Skin of body (tissue), 2 donors: ENCODE results near the gene INHA. TPM values are rescaled to one million over a fixed set of nuclear protein-coding genes. Genes with fewer than 3 reads are reported as not detected.

Experiments used
- DNase-seq: peaks from one replicate; lab custom pipeline; 2025; lab: John Stamatoyannopoulos, UW
- total RNA-seq: library from RNA; depleted of rRNA; stranded (reverse); fragments of >200 nt; gene quantifications from one replicate; pipeline ENCODE4 v1.2.3, GENCODE V29; 2014

Gene INHA
- total RNA-seq, 1 donor from 2014 or later, result 0.10 TPM

GRCh38 chr2:219540784-219541504, 31.2 kb upstream of the INHA start:
- no peak for DNase-seq

GRCh38 chr2:219541611-219542180, 30.4 kb upstream of the INHA start:
- no peak for DNase-seq

- DNase-seq, result no peak
Measured at GRCh38 chr2:219542931-219543595, 29.0 kb upstream of the INHA start.

- DNase-seq, result peak; percentile 98
Measured at GRCh38 chr2:219543596-219544358, 28.3 kb upstream of the INHA start, which contains the start of the genes CHPF and TMEM198. Gene CHPF (minus strand): TSS chr2:219543809. CDS start chr2:219543538, 271 bp downstream. Gene TMEM198 (plus strand): TSS chr2:219544028. CDS start chr2:219544728, 700 bp downstream.

GRCh38 chr2:219544567-219544966, 27.5 kb upstream of the INHA start:
- no peak for DNase-seq

- DNase-seq, result no peak
Measured at GRCh38 chr2:219545295-219545942, 26.7 kb upstream of the INHA start.

GRCh38 chr2:219545943-219546352, 26.2 kb upstream of the INHA start:
- DNase-seq, result no peak

- no peak for DNase-seq
Measured at GRCh38 chr2:219547621-219548020, 24.5 kb upstream of the INHA start.

- no peak for DNase-seq
Measured at GRCh38 chr2:219548990-219549389, 23.1 kb upstream of the INHA start.

- DNase-seq, result no peak
Measured at GRCh38 chr2:219549619-219550018, 22.5 kb upstream of the INHA start.

GRCh38 chr2:219551441-219552381, 20.4 kb upstream of the INHA start:
- no peak for DNase-seq

- DNase-seq, result peak; percentile 27
Measured at GRCh38 chr2:219552382-219553167, 19.5 kb upstream of the INHA start.

- no peak for DNase-seq
Measured at GRCh38 chr2:219553168-219553417, 19.0 kb upstream of the INHA start.

GRCh38 chr2:219553463-219553963, 18.6 kb upstream of the INHA start:
- no peak for DNase-seq

- no peak for DNase-seq
Measured at GRCh38 chr2:219554350-219554749, 17.8 kb upstream of the INHA start.

- no peak for DNase-seq
Measured at GRCh38 chr2:219555956-219556355, 16.2 kb upstream of the INHA start.

GRCh38 chr2:219556413-219556812, 15.7 kb upstream of the INHA start:
- DNase-seq, result no peak

GRCh38 chr2:219557320-219557719, 14.8 kb upstream of the INHA start:
- DNase-seq, result no peak
